ENCODE data around the gene PCIF1. TPM values are rescaled to one million over a fixed set of nuclear protein-coding genes. Genes with fewer than 3 reads are reported as not detected.
A peak's percentile ranks its signal among the peaks of the same experiment; 100 is the strongest.
"Not testable (repeated sequence)": the region's sequence is repeated elsewhere in the genome, so short reads cannot be mapped to it uniquely, and the experiment has no call there.

PCIF1 gene
- total RNA-seq, 1 donor from 2014 or later: 13.5 TPM

GRCh38 chr20:45924391-45925261 lies 9.9 kb upstream of the PCIF1 start:
- DNase-seq: peak; percentile 63

- DNase-seq: no peak
Measured at GRCh38 chr20:45925821-45926506, 8.5 kb upstream of the PCIF1 start.

GRCh38 chr20:45926731-45927070 lies 7.8 kb upstream of the PCIF1 start:
- no peak for DNase-seq

GRCh38 chr20:45927071-45927878 lies 7.2 kb upstream of the PCIF1 start:
- DNase-seq: no peak

- not testable (repeated sequence) for DNase-seq
Measured at GRCh38 chr20:45931680-45932079, 2.8 kb upstream of the PCIF1 start.

- DNase-seq: no peak
Measured at GRCh38 chr20:45933266-45934045, 1.0 kb upstream of the PCIF1 start.

- peak; percentile 84 for DNase-seq
Measured at GRCh38 chr20:45934046-45934585, 367 bp upstream of the PCIF1 start.

- peak; percentile 39 for DNase-seq
Measured at GRCh38 chr20:45935416-45936046, 1.0 kb downstream of the PCIF1 start.

- no peak for DNase-seq
Measured at GRCh38 chr20:45937765-45938164, 3.3 kb downstream of the PCIF1 start.

- DNase-seq: no peak
Measured at GRCh38 chr20:45938727-45939438, 4.4 kb downstream of the PCIF1 start.

GRCh38 chr20:45940053-45940452 lies 5.6 kb downstream of the PCIF1 start:
- DNase-seq: no peak

GRCh38 chr20:45940469-45940868 lies 6.0 kb downstream of the PCIF1 start:
- no peak for DNase-seq

GRCh38 chr20:45943613-45944012 lies 9.1 kb downstream of the PCIF1 start:
- no peak for DNase-seq

GRCh38 chr20:45944151-45944964 lies 9.9 kb downstream of the PCIF1 start:
- no peak for DNase-seq

GRCh38 chr20:45944965-45945677 lies 10.6 kb downstream of the PCIF1 start:
- no peak for DNase-seq

GRCh38 chr20:45945678-45946148 lies 11.2 kb downstream of the PCIF1 start:
- DNase-seq: no peak

- DNase-seq: no peak
Measured at GRCh38 chr20:45946149-45946970, 11.9 kb downstream of the PCIF1 start.
